ENCODE data around the gene PIGQ. TPM values are rescaled to one million over a fixed set of nuclear protein-coding genes. Genes with fewer than 3 reads are reported as not detected.

The PIGQ gene
- total and polyA plus RNA-seq, 4 donors = 34.9 to 98.2 (median 61.4) TPM

- Histone ChIP-seq H3K4me1 (ENCODE audit: control insufficient read depth in 5 of 5, insufficient read depth in 5 of 5, low read length in 5 of 5) (peaks cover 0 to 53% (median 21%) of the 10 kb centered on the region in 5 donors), H3K27me3 (ENCODE audit: control insufficient read depth in 3 of 3, insufficient read depth in 3 of 3, low read length in 2 of 3) (no peaks in the 10 kb centered on the region), H3K4me3 (peak overlapping the region; percentile 71), H3K9me3 (ENCODE audit: control insufficient read depth in 4 of 4, insufficient read depth in 3 of 4, low read length in 3 of 4) (no peaks in the 10 kb centered on the region), H3K36me3 (ENCODE audit: control insufficient read depth in 4 of 4, insufficient read depth in 4 of 4, low read length in 4 of 4) (peaks cover 0 to 4% (median 0%) of the 10 kb centered on the region in 4 donors), H3K27ac (ENCODE audit: low read depth in 1 of 2, low read length in 1 of 2) (peak overlapping the region in 1 of 2 donors; percentile 92), H3K9ac (ENCODE audit: insufficient read depth in 1 of 2, low read length in 2 of 2) (peak overlapping the region in 1 of 2 donors; percentile 71)
- TF ChIP-seq CTCF (IDR thresholded peaks at IDR 0.05; ENCODE audit: control extremely low read depth, extremely low read depth) = no peak
- DNase-seq = no peak
- WGBS, 2 donors = 41 to 62% methylated on average over 10 of the region's 10 CpGs
- no peak for ATAC-seq (ENCODE audit: insufficient read depth, low FRiP score)
Measured at GRCh38 chr16:590815-591200, 21.0 kb downstream of the PIGQ start.

GRCh38 chr16:591231-591630, 21.5 kb downstream of the PIGQ start:
- no peaks in the 10 kb centered on the region for H3K9me3 ChIP-seq (ENCODE audit: control insufficient read depth in 4 of 4, insufficient read depth in 3 of 4, low read length in 3 of 4)
- WGBS, 2 donors = 64 to 83% methylated on average over 8 of the region's 8 CpGs
- DNase-seq = no peak
- no peak for TF ChIP-seq CTCF (IDR thresholded peaks at IDR 0.05; ENCODE audit: control extremely low read depth, extremely low read depth)
- peak overlapping the region; percentile 71 for H3K4me3 ChIP-seq
- H3K9ac ChIP-seq (ENCODE audit: insufficient read depth in 1 of 2, low read length in 2 of 2) = peak overlapping the region in 1 of 2 donors; percentile 71
- peaks cover 0 to 49% (median 21%) of the 10 kb centered on the region in 5 donors for H3K4me1 ChIP-seq (ENCODE audit: control insufficient read depth in 5 of 5, insufficient read depth in 5 of 5, low read length in 5 of 5)
- peak overlapping the region in 1 of 2 donors; percentile 92 for H3K27ac ChIP-seq (ENCODE audit: low read depth in 1 of 2, low read length in 1 of 2)
- no peak for ATAC-seq (ENCODE audit: insufficient read depth, low FRiP score)
- peaks cover 0 to 4% (median 0%) of the 10 kb centered on the region in 4 donors for H3K36me3 ChIP-seq (ENCODE audit: control insufficient read depth in 4 of 4, insufficient read depth in 4 of 4, low read length in 4 of 4)
- no peaks in the 10 kb centered on the region for H3K27me3 ChIP-seq (ENCODE audit: control insufficient read depth in 3 of 3, insufficient read depth in 3 of 3, low read length in 2 of 3)

GRCh38 chr16:591892-592517, 22.2 kb downstream of the PIGQ start:
- Histone ChIP-seq H3K4me3 (no peak overlapping the region), H3K9me3 (ENCODE audit: control insufficient read depth in 4 of 4, insufficient read depth in 3 of 4, low read length in 3 of 4) (no peaks in the 10 kb centered on the region), H3K27ac (ENCODE audit: low read depth in 1 of 2, low read length in 1 of 2) (peak overlapping the region in 1 of 2 donors; percentile 71), H3K27me3 (ENCODE audit: control insufficient read depth in 3 of 3, insufficient read depth in 3 of 3, low read length in 2 of 3) (no peaks in the 10 kb centered on the region), H3K9ac (ENCODE audit: insufficient read depth in 1 of 2, low read length in 2 of 2) (no peak overlapping the region), H3K36me3 (ENCODE audit: control insufficient read depth in 4 of 4, insufficient read depth in 4 of 4, low read length in 4 of 4) (peaks cover 0 to 5% (median 3%) of the 10 kb centered on the region in 4 donors), H3K4me1 (ENCODE audit: control insufficient read depth in 5 of 5, insufficient read depth in 5 of 5, low read length in 5 of 5) (peaks cover 0 to 43% (median 21%) of the 10 kb centered on the region in 5 donors)
- no peak for ATAC-seq (ENCODE audit: insufficient read depth, low FRiP score)
- no peak for DNase-seq
- TF ChIP-seq CTCF (IDR thresholded peaks at IDR 0.05; ENCODE audit: control extremely low read depth, extremely low read depth) = no peak
- 71 to 73% methylated on average over 15 of the region's 15 CpGs for WGBS, 2 donors

Measured in lung (tissue), 12 donors.